HepG2 (cell line): Measurements from ENCODE around the gene EPN2. TPM values are rescaled to one million over a fixed set of nuclear protein-coding genes. Genes with fewer than 3 reads are reported as not detected.
A peak's percentile ranks its signal among the peaks of the same experiment; 100 is the strongest.

Experiments
- ARNT2 ChIP-seq: sonication (generic); formaldehyde crosslinking; IDR thresholded peaks from 2 replicates; pipeline ENCODE4 v1.8.0; 2022; ENCODE audit warnings: mild to moderate bottlenecking, low read depth, missing genetic modification reagents, moderate library complexity
- BORCS8-MEF2B ChIP-seq: sonication (generic); formaldehyde crosslinking; IDR thresholded peaks from 2 replicates; pipeline ENCODE4 v1.8.0; 2022; ENCODE audit warnings: mild to moderate bottlenecking, missing genetic modification reagents
- CC2D1A ChIP-seq: sonication (generic); formaldehyde crosslinking; IDR thresholded peaks from 2 replicates; pipeline ENCODE4 v1.8.1; 2023; ENCODE audit warnings: mild to moderate bottlenecking, missing genetic modification reagents
- EP300 ChIP-seq, 3 experiments: sonication (generic) in 1 of 3; formaldehyde crosslinking in 1 of 3; IDR thresholded peaks; 2 replicates each; pipeline versions ENCODE4 v1.5.1 to v1.6.1; 2011 to 2020; ENCODE audit warnings: low read depth in 2 of 3, low read length in 2 of 3, borderline replicate concordance in 1 of 3, improper control_type of control experiment in 1 of 3, mild to moderate bottlenecking in 1 of 3, missing genetic modification reagents in 1 of 3, moderate library complexity in 1 of 3
- FOXC1 ChIP-seq: sonication (generic); formaldehyde crosslinking; IDR thresholded peaks from 2 replicates; pipeline ENCODE4 v1.8.0; 2022; ENCODE audit warnings: mild to moderate bottlenecking, missing genetic modification reagents, borderline replicate concordance
- GTF3A ChIP-seq: sonication (generic); formaldehyde crosslinking; conservative IDR thresholded peaks from 2 replicates; pipeline ENCODE4 v1.4.0; 2020; ENCODE audit warnings: mild to moderate bottlenecking, missing genetic modification reagents
- HDAC1 ChIP-seq: sonication (generic); formaldehyde crosslinking; IDR thresholded peaks from 2 replicates; pipeline ENCODE4 v1.5.1; 2020; ENCODE audit warnings: mild to moderate bottlenecking, missing genetic modification reagents
- HOXA3 ChIP-seq: sonication (generic); formaldehyde crosslinking; IDR thresholded peaks from 2 replicates; pipeline ENCODE4 v1.5.0; 2020; ENCODE audit warnings: missing genetic modification reagents
- KDM5B ChIP-seq: sonication (generic); formaldehyde crosslinking; IDR thresholded peaks from 2 replicates; pipeline ENCODE4 v1.4.0; 2020; ENCODE audit warnings: missing genetic modification reagents, mild to moderate bottlenecking, borderline replicate concordance
- KDM6A ChIP-seq: IDR thresholded peaks from 2 replicates; pipeline ENCODE4 v1.6.1; 2016; ENCODE audit warnings: low read depth
- KLF16 ChIP-seq, 2 experiments: sonication (generic) in 1 of 2; formaldehyde crosslinking in 1 of 2; IDR thresholded peaks; 2 replicates each; pipeline versions ENCODE4 v1.6.1 to v1.8.0; 2016 to 2023; ENCODE audit warnings: missing genetic modification reagents in 2 of 2, missing compliant biosample characterization in 1 of 2
- LRRFIP1 ChIP-seq: sonication (generic); formaldehyde crosslinking; conservative IDR thresholded peaks from 2 replicates; pipeline ENCODE4 v1.4.0; 2020; ENCODE audit warnings: missing genetic modification reagents
- MATR3 ChIP-seq: sonication (generic); formaldehyde crosslinking; IDR thresholded peaks from 2 replicates; pipeline ENCODE4 v1.4.0; 2020; ENCODE audit warnings: missing genetic modification reagents
- TMF1 ChIP-seq: sonication (generic); formaldehyde crosslinking; IDR thresholded peaks from 2 replicates; pipeline ENCODE4 v1.8.1; 2022; ENCODE audit warnings: low read depth, missing genetic modification reagents
- ZNF878 ChIP-seq: sonication (generic); formaldehyde crosslinking; IDR thresholded peaks from 2 replicates; pipeline ENCODE4 v1.8.1; 2023; ENCODE audit warnings: mild to moderate bottlenecking, missing genetic modification reagents, moderate library complexity
- ZZZ3 ChIP-seq: sonication (generic); formaldehyde crosslinking; IDR thresholded peaks from 2 replicates; pipeline ENCODE4 v1.4.0; 2020; ENCODE audit warnings: missing genetic modification reagents, mild to moderate bottlenecking, borderline replicate concordance
- polyA plus RNA-seq, 8 experiments: library from polyadenylated mRNA; depleted of rRNA in 3 of 8; stranded (reverse) in 7 of 8; unstranded in 1 of 8; fragments of >200 nt; fragmentation: Illumina TruSeq in 4 of 8; extraction: Trizol in 4 of 8; gene quantifications; 2 replicates each; pipeline versions ENCODE4 v1.2.1 to v1.2.3, GENCODE V29; 2011 to 2016; ENCODE audit warnings: low read depth in 4 of 8, missing spikeins in 1 of 8, mixed read lengths in 1 of 8; ENCODE audit not compliant: insufficient read depth in 1 of 8
- total RNA-seq, 5 experiments: library from RNA; depleted of rRNA; stranded (reverse); fragments of >200 nt; fragmentation: Illumina TruSeq; extraction: Trizol; gene quantifications; 2 replicates each; pipeline ENCODE4 v1.2.3, GENCODE V29; 2016; ENCODE audit warnings: low read depth in 1 of 5
- TF ChIP-seq, protein P1 (sequence below): sonication (generic); formaldehyde crosslinking; IDR thresholded peaks from 2 replicates; pipeline ENCODE4; 2020; ENCODE audit warnings: missing genetic modification reagents, mild to moderate bottlenecking, borderline replicate concordance
- TF ChIP-seq, protein P2 (sequence below): fragments of 450-650 bp; IDR thresholded peaks from 2 replicates; pipeline ENCODE4 v1.6.1; 2017; ENCODE audit warnings: mild to moderate bottlenecking
- TF ChIP-seq, protein P3 (sequence below): sonication (generic); formaldehyde crosslinking; IDR thresholded peaks from 2 replicates; pipeline ENCODE4 v1.5.0; 2020; ENCODE audit warnings: missing genetic modification reagents

The EPN2 gene
- total and polyA plus RNA-seq, 2 of the 13 experiments (the other 11 are each of a cell fraction or from before 2014, with no cell fraction given), result 7.8 to 19.2 TPM

DNA sequence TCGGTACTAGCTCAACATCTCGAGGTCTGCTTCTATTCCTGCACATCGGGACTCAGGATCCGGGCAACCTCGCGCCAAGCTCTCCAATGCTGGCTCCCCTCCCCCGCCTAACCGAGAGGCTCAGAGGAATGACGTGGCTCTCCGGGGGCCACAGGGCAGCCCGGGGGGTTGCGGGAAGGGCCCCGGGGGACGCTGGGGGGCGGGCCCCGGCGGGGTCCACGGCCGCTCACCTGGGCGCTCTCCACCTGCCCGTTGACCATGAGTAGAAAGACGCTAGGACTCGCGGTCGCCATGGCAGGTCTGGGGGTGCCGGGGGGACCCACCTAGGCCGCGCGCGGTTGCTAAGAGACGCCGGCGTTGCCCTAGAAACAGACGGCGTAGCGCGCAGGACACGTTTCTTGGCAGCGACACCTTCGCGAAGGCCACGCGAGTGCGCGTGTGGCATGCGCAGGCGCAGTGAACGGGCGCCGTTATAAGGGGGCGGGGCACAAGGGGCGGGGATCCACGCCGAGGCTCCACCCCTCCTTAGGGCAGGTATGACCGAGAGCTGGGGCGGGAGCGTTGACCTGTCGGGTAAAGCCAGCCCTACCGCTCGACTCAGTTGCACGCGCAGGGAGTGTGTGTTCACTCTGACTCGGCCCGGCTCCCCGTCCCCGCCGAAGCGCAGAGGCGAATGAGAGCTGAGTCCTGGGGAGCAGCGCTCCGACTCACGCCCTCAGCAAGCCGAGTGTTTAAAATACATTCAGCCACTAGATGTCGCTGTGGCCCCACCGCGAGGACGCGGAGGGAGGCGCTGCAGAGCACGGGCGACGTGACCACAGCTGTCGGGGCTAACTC is 125.3 kb downstream of the EPN2 start, which contains the start of gene B9D1 (continued):
- TF ChIP-seq LRRFIP1 (no peak), BORCS8-MEF2B (CRISPR knock-in tag) (no peak; the same call in 1 of the 2 replicates), HOXA3 (peak; percentile 63; the same call in 1 of the 2 replicates), GTF3A (CRISPR knock-in tag) (no peak), MATR3 (CRISPR knock-in tag) (no peak), FOXC1 (CRISPR knock-in tag) (peak; percentile 71; the same call in 1 of the 2 replicates), CC2D1A (no peak), ZNF878 (CRISPR knock-in tag) (no peak), EP300 (IDR thresholded peaks at IDR 0.05; ENCODE audit: low read depth in 2 of 2, low read length in 2 of 2) (no peak; a peak in 1 of 4 replicates), EP300 (CRISPR knock-in tag; IDR thresholded peaks at IDR 0.05; ENCODE audit: borderline replicate concordance) (no peak), KLF16 (CRISPR knock-in tag; IDR thresholded peaks at IDR 0.05) (peak; percentile 40 to 51; a peak in 1 of 4 replicates), ZZZ3 (CRISPR knock-in tag) (no peak; the same call in 1 of the 2 replicates), HDAC1 (CRISPR knock-in tag) (peak; percentile 97), KDM6A (CRISPR knock-in tag) (no peak), KDM5B (CRISPR knock-in tag) (no peak; the same call in 1 of the 2 replicates), TMF1 (no peak; the same call in 1 of the 2 replicates), ARNT2 (CRISPR knock-in tag) (peak; percentile 37)
- TF ChIP-seq, protein P1, sequence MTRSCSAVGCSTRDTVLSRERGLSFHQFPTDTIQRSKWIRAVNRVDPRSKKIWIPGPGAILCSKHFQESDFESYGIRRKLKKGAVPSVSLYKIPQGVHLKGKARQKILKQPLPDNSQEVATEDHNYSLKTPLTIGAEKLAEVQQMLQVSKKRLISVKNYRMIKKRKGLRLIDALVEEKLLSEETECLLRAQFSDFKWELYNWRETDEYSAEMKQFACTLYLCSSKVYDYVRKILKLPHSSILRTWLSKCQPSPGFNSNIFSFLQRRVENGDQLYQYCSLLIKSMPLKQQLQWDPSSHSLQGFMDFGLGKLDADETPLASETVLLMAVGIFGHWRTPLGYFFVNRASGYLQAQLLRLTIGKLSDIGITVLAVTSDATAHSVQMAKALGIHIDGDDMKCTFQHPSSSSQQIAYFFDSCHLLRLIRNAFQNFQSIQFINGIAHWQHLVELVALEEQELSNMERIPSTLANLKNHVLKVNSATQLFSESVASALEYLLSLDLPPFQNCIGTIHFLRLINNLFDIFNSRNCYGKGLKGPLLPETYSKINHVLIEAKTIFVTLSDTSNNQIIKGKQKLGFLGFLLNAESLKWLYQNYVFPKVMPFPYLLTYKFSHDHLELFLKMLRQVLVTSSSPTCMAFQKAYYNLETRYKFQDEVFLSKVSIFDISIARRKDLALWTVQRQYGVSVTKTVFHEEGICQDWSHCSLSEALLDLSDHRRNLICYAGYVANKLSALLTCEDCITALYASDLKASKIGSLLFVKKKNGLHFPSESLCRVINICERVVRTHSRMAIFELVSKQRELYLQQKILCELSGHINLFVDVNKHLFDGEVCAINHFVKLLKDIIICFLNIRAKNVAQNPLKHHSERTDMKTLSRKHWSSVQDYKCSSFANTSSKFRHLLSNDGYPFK (CRISPR knock-in tag), result peak; percentile 26; the same call in 1 of the 2 replicates
- TF ChIP-seq, protein P2, sequence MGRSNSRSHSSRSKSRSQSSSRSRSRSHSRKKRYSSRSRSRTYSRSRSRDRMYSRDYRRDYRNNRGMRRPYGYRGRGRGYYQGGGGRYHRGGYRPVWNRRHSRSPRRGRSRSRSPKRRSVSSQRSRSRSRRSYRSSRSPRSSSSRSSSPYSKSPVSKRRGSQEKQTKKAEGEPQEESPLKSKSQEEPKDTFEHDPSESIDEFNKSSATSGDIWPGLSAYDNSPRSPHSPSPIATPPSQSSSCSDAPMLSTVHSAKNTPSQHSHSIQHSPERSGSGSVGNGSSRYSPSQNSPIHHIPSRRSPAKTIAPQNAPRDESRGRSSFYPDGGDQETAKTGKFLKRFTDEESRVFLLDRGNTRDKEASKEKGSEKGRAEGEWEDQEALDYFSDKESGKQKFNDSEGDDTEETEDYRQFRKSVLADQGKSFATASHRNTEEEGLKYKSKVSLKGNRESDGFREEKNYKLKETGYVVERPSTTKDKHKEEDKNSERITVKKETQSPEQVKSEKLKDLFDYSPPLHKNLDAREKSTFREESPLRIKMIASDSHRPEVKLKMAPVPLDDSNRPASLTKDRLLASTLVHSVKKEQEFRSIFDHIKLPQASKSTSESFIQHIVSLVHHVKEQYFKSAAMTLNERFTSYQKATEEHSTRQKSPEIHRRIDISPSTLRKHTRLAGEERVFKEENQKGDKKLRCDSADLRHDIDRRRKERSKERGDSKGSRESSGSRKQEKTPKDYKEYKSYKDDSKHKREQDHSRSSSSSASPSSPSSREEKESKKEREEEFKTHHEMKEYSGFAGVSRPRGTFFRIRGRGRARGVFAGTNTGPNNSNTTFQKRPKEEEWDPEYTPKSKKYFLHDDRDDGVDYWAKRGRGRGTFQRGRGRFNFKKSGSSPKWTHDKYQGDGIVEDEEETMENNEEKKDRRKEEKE, result no peak
- TF ChIP-seq, protein P3, sequence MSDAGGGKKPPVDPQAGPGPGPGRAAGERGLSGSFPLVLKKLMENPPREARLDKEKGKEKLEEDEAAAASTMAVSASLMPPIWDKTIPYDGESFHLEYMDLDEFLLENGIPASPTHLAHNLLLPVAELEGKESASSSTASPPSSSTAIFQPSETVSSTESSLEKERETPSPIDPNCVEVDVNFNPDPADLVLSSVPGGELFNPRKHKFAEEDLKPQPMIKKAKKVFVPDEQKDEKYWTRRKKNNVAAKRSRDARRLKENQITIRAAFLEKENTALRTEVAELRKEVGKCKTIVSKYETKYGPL (CRISPR knock-in tag), result no peak
